ENCODE measurements around the gene ASB9. TPM values are rescaled to one million over a fixed set of nuclear protein-coding genes. Genes with fewer than 3 reads are reported as not detected.
"Not testable (repeated sequence)": the region's sequence is repeated elsewhere in the genome, so short reads cannot be mapped to it uniquely, and the experiment has no call there.

The ASB9 gene, protein sequence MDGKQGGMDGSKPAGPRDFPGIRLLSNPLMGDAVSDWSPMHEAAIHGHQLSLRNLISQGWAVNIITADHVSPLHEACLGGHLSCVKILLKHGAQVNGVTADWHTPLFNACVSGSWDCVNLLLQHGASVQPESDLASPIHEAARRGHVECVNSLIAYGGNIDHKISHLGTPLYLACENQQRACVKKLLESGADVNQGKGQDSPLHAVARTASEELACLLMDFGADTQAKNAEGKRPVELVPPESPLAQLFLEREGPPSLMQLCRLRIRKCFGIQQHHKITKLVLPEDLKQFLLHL
- total RNA-seq, result 3.7 TPM

DNA sequence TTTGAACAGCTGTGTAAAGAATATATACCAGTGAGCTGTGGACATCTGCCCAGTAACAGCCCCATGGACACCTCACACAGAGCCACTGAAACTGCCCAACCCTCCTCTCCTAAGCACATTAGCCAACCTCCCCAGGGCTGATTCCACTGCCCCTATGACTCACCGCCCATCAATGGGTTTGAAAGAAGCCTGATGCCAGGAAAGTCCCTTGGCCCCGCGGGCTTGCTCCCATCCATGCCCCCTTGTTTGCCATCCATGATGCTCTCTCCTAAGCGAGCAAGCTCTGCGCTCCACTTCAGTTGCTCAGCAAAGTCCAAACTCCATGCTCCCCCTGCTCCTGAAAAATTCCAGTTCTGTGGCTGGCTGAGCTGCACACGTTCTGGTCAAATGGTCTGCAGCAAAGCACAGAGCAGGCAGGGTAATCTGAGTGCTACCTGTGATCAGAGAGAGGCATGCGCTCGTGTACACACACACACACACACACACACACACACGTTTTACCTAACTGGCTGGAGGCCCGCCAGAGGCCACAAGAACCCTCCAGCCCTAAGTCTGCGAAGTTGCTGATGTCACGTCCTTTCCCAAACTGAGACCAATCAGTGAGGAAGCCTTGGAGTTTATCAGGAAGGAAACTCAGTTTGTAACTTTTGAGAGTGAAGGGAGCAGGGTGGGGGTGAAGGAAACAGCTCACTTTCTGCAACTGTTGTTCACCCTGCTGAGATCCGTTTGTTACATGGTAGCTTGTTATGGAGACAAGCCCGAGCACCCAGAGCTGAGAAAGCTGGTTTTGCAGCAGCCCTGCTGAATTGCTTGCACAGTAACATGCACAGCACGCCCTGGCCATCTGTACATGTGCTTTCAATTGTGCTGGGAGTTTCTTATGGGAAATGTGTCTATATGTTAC is at the start of gene ASB9:
Gene ASB9, minus strand, starts transcription at position 466 of the 904 bp plus-strand sequence. Its CDS starts 209 bp downstream, at position 257.
- Histone ChIP-seq H3K36me3 (ENCODE audit: control insufficient read depth in 3 of 3, insufficient read depth in 3 of 3, low read length in 3 of 3) (no peaks in the 10 kb centered on the region), H3K27ac (ENCODE audit: low read depth, low read length) (no peak within 1 kb of the TSS), H3K4me1 (ENCODE audit: control insufficient read depth in 3 of 3, insufficient read depth in 3 of 3, low read length in 3 of 3) (peaks cover 0 to 3% (median 0%) of the 10 kb centered on the region in 3 donors), H3K4me3 (ENCODE audit: low read length in 3 of 3) (peak within 1 kb of the TSS in 1 of 3 donors; percentile 43), H3K9ac (ENCODE audit: low read depth in 1 of 3, low read length in 3 of 3) (no peak within 1 kb of the TSS), H3K27me3 (ENCODE audit: control insufficient read depth in 3 of 3, insufficient read depth in 3 of 3, low read length in 3 of 3) (no peaks in the 10 kb centered on the region), H3K9me3 (ENCODE audit: control insufficient read depth in 3 of 3, low read length in 3 of 3) (no peaks in the 10 kb centered on the region)

DNA sequence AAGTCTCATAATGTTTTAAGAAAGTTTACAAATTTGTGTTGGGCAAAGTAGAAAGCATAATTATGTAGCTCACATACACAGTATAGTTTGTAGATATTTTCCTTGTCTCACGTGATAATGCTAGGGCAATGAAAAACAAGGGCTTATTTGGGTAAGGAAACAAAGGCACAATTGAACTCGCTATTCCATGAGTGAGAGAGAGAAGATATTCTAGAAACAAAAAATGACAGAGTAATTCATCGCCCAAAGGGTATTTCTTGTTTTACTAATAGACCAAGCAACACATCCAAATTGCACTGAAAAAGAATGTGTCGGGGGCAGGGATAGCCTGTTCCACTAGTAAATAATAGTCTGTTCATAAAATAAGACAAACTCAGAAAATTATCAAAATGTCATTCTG is 49.2 kb upstream of the ASB9 start:
- no peak overlapping the region for H3K4me3 ChIP-seq (ENCODE audit: low read length in 3 of 3)
- H3K4me1 ChIP-seq (ENCODE audit: control insufficient read depth in 3 of 3, insufficient read depth in 3 of 3, low read length in 3 of 3), result no peaks in the 10 kb centered on the region
- no peak overlapping the region for H3K9ac ChIP-seq (ENCODE audit: low read depth in 1 of 3, low read length in 3 of 3)
- no peak overlapping the region for H3K27ac ChIP-seq (ENCODE audit: low read depth, low read length)
- H3K27me3 ChIP-seq (ENCODE audit: control insufficient read depth in 3 of 3, insufficient read depth in 3 of 3, low read length in 3 of 3), result no peaks in the 10 kb centered on the region
- H3K36me3 ChIP-seq (ENCODE audit: control insufficient read depth in 3 of 3, insufficient read depth in 3 of 3, low read length in 3 of 3), result peaks cover 0 to 8% (median 4%) of the 10 kb centered on the region in 3 donors
- H3K9me3 ChIP-seq (ENCODE audit: control insufficient read depth in 3 of 3, low read length in 3 of 3), result no peaks in the 10 kb centered on the region

DNA sequence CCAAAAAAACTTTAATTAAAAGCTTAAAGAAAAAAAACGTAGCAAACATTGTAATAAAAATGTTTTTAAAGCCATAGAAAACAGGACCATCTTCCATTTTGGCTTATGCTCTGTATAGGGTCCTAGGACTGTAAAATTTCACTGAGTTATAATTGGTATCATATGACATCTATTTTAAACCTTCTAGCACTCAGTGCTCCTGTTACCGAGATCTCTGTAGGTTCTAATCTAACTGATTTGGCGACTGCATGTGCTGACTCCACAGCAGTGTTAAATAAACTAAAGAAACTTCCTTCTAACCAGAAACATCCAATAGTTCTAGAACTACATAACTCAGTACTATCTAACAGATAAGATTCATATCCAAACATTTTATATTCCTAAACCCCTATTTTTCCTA is 45.6 kb upstream of the ASB9 start, which contains the start of gene ASB11:
Gene ASB11, minus strand, starts transcription at position 132 of the 400 bp plus-strand sequence. Its CDS starts 35 bp downstream, at position 97.
- H3K9me3 ChIP-seq (ENCODE audit: control insufficient read depth in 3 of 3, low read length in 3 of 3), result no peaks in the 10 kb centered on the region
- peak within 1 kb of the TSS; percentile 27 to 73 (median 54) for H3K4me3 ChIP-seq (ENCODE audit: low read length in 3 of 3)
- peaks cover 0 to under 1% (median 0%) of the 10 kb centered on the region in 3 donors for H3K36me3 ChIP-seq (ENCODE audit: control insufficient read depth in 3 of 3, insufficient read depth in 3 of 3, low read length in 3 of 3)
- no peaks in the 10 kb centered on the region for H3K4me1 ChIP-seq (ENCODE audit: control insufficient read depth in 3 of 3, insufficient read depth in 3 of 3, low read length in 3 of 3)
- H3K27me3 ChIP-seq (ENCODE audit: control insufficient read depth in 3 of 3, insufficient read depth in 3 of 3, low read length in 3 of 3), result no peaks in the 10 kb centered on the region
- H3K9ac ChIP-seq (ENCODE audit: low read depth in 1 of 3, low read length in 3 of 3), result peak within 1 kb of the TSS; percentile 55 to 78 (median 71)
- peak within 1 kb of the TSS; percentile 71 for H3K27ac ChIP-seq (ENCODE audit: low read depth, low read length)

DNA sequence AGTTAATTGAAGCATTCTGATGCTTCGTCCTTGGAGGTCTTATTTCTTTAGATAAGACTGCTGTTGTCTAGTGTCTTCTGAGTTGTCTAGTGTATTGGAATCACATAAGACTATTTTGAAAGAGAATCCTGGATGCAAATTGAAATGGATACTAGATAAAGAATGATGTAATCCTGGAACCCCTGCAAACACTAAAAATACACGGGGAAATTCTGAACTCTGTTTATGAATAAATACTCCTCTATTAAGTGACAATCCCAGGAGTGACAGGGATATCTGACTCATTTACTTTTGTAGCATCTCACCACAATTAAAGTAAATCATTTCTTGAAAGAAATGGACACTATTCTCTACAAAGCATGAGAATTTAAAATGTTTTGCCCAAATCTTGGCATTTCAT is 44.6 kb upstream of the ASB9 start:
- no peaks in the 10 kb centered on the region for H3K36me3 ChIP-seq (ENCODE audit: control insufficient read depth in 3 of 3, insufficient read depth in 3 of 3, low read length in 3 of 3)
- H3K27me3 ChIP-seq (ENCODE audit: control insufficient read depth in 3 of 3, insufficient read depth in 3 of 3, low read length in 3 of 3), result no peaks in the 10 kb centered on the region
- peak overlapping the region; percentile 64 to 78 (median 74) for H3K9ac ChIP-seq (ENCODE audit: low read depth in 1 of 3, low read length in 3 of 3)
- peak overlapping the region; percentile 71 for H3K27ac ChIP-seq (ENCODE audit: low read depth, low read length)
- H3K4me1 ChIP-seq (ENCODE audit: control insufficient read depth in 3 of 3, insufficient read depth in 3 of 3, low read length in 3 of 3), result peaks cover 0 to 3% (median 0%) of the 10 kb centered on the region in 3 donors
- no peaks in the 10 kb centered on the region for H3K9me3 ChIP-seq (ENCODE audit: control insufficient read depth in 3 of 3, low read length in 3 of 3)
- H3K4me3 ChIP-seq (ENCODE audit: low read length in 3 of 3), result peak overlapping the region; percentile 27 to 73 (median 47)

DNA sequence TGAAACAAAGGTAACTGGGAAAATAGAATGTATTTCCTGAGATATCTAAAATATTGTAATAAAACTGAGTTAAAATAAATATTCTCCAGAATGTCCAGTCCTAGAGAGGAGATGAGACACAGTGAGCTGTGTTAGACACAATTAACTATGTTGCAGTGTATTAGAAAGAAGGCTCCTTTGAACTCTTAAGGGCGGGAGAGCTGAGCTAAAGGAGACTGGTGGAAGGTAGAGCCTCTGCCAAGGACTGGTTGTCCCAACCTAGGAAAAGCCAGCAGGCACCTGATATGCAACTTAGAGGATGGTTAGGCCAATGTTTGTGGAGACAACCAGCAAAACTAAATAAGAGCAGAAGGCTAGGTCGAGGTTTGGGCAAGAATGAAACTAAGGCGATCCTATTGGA is 41.2 kb upstream of the ASB9 start:
- Histone ChIP-seq H3K27ac (ENCODE audit: low read depth, low read length) (peak overlapping the region; percentile 71), H3K9ac (ENCODE audit: low read depth in 1 of 3, low read length in 3 of 3) (peak overlapping the region; percentile 57 to 74 (median 60)), H3K27me3 (ENCODE audit: control insufficient read depth in 3 of 3, insufficient read depth in 3 of 3, low read length in 3 of 3) (no peaks in the 10 kb centered on the region), H3K36me3 (ENCODE audit: control insufficient read depth in 3 of 3, insufficient read depth in 3 of 3, low read length in 3 of 3) (no peaks in the 10 kb centered on the region), H3K4me1 (ENCODE audit: control insufficient read depth in 3 of 3, insufficient read depth in 3 of 3, low read length in 3 of 3) (peaks cover 0 to 11% (median 5%) of the 10 kb centered on the region in 3 donors), H3K9me3 (ENCODE audit: control insufficient read depth in 3 of 3, low read length in 3 of 3) (no peaks in the 10 kb centered on the region), H3K4me3 (ENCODE audit: low read length in 3 of 3) (peak overlapping the region; percentile 42 to 51 (median 47))

DNA sequence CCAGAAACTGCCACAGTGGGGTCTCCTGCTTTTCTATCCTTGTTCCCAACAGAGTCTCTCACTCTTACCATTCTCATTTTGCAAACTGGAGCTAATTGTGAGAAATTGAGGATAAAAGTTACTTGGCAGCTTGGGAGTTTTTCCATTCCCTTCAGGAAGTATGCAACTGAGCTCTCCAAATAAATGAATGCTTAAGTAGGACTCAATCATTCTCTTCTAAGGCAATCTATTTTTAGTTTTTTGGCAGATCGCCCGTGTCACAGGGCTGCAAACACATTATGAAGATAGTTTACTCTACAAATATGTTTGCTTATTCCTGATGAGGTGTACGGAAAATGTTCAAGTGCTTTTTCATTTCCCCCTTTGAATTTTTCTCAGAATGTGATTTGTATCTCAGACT is 40.2 kb upstream of the ASB9 start:
- Histone ChIP-seq H3K4me3 (ENCODE audit: low read length in 3 of 3) (peak overlapping the region in 1 of 3 donors; percentile 35), H3K9me3 (ENCODE audit: control insufficient read depth in 3 of 3, low read length in 3 of 3) (no peaks in the 10 kb centered on the region), H3K4me1 (ENCODE audit: control insufficient read depth in 3 of 3, insufficient read depth in 3 of 3, low read length in 3 of 3) (peaks cover 2 to 11% (median 5%) of the 10 kb centered on the region in 3 donors), H3K36me3 (ENCODE audit: control insufficient read depth in 3 of 3, insufficient read depth in 3 of 3, low read length in 3 of 3) (no peaks in the 10 kb centered on the region), H3K27ac (ENCODE audit: low read depth, low read length) (peak overlapping the region; percentile 71), H3K27me3 (ENCODE audit: control insufficient read depth in 3 of 3, insufficient read depth in 3 of 3, low read length in 3 of 3) (no peaks in the 10 kb centered on the region), H3K9ac (ENCODE audit: low read depth in 1 of 3, low read length in 3 of 3) (peak overlapping the region in 1 of 3 donors; percentile 35)

DNA sequence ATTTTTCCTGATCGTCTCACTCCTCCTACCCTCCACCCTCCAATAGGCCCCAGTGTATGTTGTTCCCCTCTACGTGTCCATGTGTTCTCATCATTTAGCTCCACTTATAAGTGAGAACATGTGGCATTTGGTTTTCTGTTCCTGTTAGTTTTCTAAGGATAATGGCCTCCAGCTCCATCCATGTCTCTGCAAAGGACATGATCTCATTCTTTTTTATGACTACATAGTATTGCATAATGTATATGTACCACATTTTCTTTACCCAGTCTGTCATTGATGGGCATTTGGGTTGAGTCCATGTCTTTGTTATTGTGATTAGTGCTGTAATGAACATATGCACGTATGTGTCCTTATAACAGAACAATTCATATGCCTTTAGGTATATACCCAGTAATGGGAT is 36.0 kb upstream of the ASB9 start:
- not testable (repeated sequence) for H3K27me3 ChIP-seq (ENCODE audit: control insufficient read depth in 3 of 3, insufficient read depth in 3 of 3, low read length in 3 of 3); H3K9me3 ChIP-seq (ENCODE audit: control insufficient read depth in 3 of 3, low read length in 3 of 3); H3K9ac ChIP-seq (ENCODE audit: low read depth in 1 of 3, low read length in 3 of 3); H3K4me3 ChIP-seq (ENCODE audit: low read length in 3 of 3); H3K27ac ChIP-seq (ENCODE audit: low read depth, low read length); H3K36me3 ChIP-seq (ENCODE audit: control insufficient read depth in 3 of 3, insufficient read depth in 3 of 3, low read length in 3 of 3)
- peaks cover 11 to 22% (median 21%) of the 10 kb centered on the region in 3 donors for H3K4me1 ChIP-seq (ENCODE audit: control insufficient read depth in 3 of 3, insufficient read depth in 3 of 3, low read length in 3 of 3)

DNA sequence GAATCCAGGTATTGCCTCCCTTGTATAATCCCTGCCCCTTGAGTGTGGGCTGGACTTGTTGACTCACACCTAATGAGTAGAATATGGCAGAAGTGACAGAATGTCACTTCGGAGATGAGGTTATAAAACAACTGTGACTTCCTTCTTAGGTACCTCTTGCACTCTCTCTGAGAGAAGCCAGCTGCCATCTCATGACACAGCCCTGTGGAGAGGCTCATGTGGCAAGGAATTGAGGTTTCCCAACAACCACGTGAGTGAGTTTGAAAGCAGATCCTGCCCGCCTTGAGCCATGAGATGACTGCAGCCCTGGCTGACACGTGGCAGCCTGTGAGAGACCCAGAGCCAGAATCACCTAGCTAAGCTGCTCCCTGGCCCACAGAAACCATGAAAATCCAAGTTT is 32.0 kb upstream of the ASB9 start:
- Histone ChIP-seq H3K36me3 (ENCODE audit: control insufficient read depth in 3 of 3, insufficient read depth in 3 of 3, low read length in 3 of 3) (peaks cover 0 to 2% (median 0%) of the 10 kb centered on the region in 3 donors), H3K9ac (ENCODE audit: low read depth in 1 of 3, low read length in 3 of 3) (peak overlapping the region in 1 of 3 donors; percentile 77), H3K4me3 (ENCODE audit: low read length in 3 of 3) (no peak overlapping the region), H3K9me3 (ENCODE audit: control insufficient read depth in 3 of 3, low read length in 3 of 3) (no peaks in the 10 kb centered on the region), H3K4me1 (ENCODE audit: control insufficient read depth in 3 of 3, insufficient read depth in 3 of 3, low read length in 3 of 3) (peaks cover 22 to 37% (median 28%) of the 10 kb centered on the region in 3 donors), H3K27me3 (ENCODE audit: control insufficient read depth in 3 of 3, insufficient read depth in 3 of 3, low read length in 3 of 3) (no peaks in the 10 kb centered on the region), H3K27ac (ENCODE audit: low read depth, low read length) (peak overlapping the region; percentile 84)

DNA sequence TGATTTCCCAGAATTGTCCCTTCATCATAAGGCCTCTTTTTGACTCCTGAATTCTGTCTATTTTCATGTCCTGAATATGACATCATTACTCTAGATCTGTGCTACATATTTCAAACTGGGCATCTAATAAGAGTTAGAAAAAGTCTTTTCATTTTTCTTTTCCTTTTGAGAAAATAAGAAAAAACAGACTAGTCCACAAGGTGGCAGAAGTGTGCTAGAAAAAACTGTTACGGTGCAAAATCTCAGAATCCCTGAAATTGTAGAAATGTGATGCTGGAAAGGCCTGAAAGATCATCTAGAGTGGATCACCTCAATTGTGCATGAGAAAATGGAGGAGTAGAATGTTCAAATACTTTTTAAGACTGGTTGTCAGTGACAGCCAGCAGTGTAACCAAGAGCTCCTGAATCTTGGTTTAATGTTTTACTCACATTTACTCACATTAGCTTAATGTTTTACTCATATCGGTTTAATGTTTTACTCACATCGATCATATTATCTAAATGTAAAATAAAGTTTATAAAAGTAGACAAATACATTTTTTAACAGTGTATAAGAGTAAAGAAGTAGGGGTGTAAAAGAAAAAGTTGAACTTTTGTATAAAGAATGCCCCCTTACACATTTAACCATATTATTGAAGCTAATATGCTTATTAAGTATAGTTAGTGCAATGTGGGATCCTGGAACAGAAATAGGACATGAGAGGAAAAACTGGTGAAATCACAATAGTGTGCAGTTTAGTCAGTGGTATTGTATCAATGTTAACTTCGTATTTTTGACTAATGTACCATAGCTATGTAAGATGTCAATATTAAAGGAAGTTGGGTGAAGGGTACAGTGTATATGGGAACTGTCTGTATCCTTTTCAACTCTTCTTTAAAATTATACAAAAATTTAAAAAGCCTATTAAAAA is 30.3 kb upstream of the ASB9 start:
- H3K4me1 ChIP-seq (ENCODE audit: control insufficient read depth in 3 of 3, insufficient read depth in 3 of 3, low read length in 3 of 3), result peaks cover 20 to 37% (median 28%) of the 10 kb centered on the region in 3 donors
- peaks cover 0 to 4% (median 0%) of the 10 kb centered on the region in 3 donors for H3K36me3 ChIP-seq (ENCODE audit: control insufficient read depth in 3 of 3, insufficient read depth in 3 of 3, low read length in 3 of 3)
- H3K4me3 ChIP-seq (ENCODE audit: low read length in 3 of 3), result peak overlapping the region in 1 of 3 donors; percentile 35
- H3K27ac ChIP-seq (ENCODE audit: low read depth, low read length), result peak overlapping the region; percentile 44
- H3K9me3 ChIP-seq (ENCODE audit: control insufficient read depth in 3 of 3, low read length in 3 of 3), result no peaks in the 10 kb centered on the region
- H3K9ac ChIP-seq (ENCODE audit: low read depth in 1 of 3, low read length in 3 of 3), result peak overlapping the region in 2 of 3 donors; percentile 28 to 60
- H3K27me3 ChIP-seq (ENCODE audit: control insufficient read depth in 3 of 3, insufficient read depth in 3 of 3, low read length in 3 of 3), result no peaks in the 10 kb centered on the region

Data from skeletal muscle tissue (tissue), 4 donors.